ENCODE measurements around the gene KCNK6. TPM values are rescaled to one million over a fixed set of nuclear protein-coding genes. Genes with fewer than 3 reads are reported as not detected.
A peak's percentile ranks its signal among the peaks of the same experiment; 100 is the strongest.

The KCNK6 gene
- total and polyA plus RNA-seq, 2 donors from 2014 or later: 2.2 to 7.2 TPM

DNA sequence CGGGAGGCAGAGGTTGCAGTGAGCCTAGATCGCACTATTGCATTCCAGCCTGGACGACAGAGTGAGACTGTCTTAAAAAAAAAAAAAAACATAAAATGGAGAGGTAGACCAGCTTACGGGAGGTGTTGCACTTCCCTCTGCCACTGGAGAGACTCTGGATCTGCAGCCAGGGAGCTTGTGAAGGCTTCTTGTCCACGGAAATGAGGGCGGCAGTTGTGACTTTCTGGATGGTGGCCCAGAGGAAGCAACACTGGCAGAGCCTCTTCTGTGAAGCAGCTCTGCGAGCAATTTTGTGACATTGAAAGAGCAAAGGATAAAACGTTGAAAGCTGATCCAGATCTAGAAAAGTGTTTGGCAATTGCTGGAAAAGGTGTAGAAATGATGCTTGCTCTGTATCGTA, 44.9 kb upstream of the KCNK6 start:
- no peak for FAIRE-seq
- Histone ChIP-seq H3K36me3 (ENCODE audit: control insufficient read depth in 2 of 3, insufficient read depth in 3 of 3, low read length in 3 of 3) (no peaks in the 10 kb centered on the region), H3K4me3 (ENCODE audit: low read length in 3 of 3) (no peak overlapping the region), H3K9ac (ENCODE audit: low read length in 3 of 3) (no peak overlapping the region), H3K27me3 (ENCODE audit: control insufficient read depth, insufficient read depth, low read length) (no peaks in the 10 kb centered on the region), H3K9me3 (ENCODE audit: control insufficient read depth in 2 of 3, insufficient read depth in 1 of 3, low read length in 3 of 3) (no peaks in the 10 kb centered on the region), H3K4me1 (ENCODE audit: control insufficient read depth in 2 of 3, insufficient read depth in 2 of 3, low read depth in 1 of 3, low read length in 3 of 3) (peaks cover 0 to 40% (median 33%) of the 10 kb centered on the region in 3 donors), H3K27ac (ENCODE audit: low read depth in 2 of 2, low read length in 2 of 2) (peak overlapping the region in 1 of 2 donors; percentile 13)
- no peak for DNase-seq
- intact Hi-C loops (cut with DNase I): no loop called here
- TF ChIP-seq, protein P1, sequence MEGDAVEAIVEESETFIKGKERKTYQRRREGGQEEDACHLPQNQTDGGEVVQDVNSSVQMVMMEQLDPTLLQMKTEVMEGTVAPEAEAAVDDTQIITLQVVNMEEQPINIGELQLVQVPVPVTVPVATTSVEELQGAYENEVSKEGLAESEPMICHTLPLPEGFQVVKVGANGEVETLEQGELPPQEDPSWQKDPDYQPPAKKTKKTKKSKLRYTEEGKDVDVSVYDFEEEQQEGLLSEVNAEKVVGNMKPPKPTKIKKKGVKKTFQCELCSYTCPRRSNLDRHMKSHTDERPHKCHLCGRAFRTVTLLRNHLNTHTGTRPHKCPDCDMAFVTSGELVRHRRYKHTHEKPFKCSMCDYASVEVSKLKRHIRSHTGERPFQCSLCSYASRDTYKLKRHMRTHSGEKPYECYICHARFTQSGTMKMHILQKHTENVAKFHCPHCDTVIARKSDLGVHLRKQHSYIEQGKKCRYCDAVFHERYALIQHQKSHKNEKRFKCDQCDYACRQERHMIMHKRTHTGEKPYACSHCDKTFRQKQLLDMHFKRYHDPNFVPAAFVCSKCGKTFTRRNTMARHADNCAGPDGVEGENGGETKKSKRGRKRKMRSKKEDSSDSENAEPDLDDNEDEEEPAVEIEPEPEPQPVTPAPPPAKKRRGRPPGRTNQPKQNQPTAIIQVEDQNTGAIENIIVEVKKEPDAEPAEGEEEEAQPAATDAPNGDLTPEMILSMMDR (IDR thresholded peaks at IDR 0.05; ENCODE audit: borderline replicate concordance, extremely low read depth, insufficient read depth): no peak

DNA sequence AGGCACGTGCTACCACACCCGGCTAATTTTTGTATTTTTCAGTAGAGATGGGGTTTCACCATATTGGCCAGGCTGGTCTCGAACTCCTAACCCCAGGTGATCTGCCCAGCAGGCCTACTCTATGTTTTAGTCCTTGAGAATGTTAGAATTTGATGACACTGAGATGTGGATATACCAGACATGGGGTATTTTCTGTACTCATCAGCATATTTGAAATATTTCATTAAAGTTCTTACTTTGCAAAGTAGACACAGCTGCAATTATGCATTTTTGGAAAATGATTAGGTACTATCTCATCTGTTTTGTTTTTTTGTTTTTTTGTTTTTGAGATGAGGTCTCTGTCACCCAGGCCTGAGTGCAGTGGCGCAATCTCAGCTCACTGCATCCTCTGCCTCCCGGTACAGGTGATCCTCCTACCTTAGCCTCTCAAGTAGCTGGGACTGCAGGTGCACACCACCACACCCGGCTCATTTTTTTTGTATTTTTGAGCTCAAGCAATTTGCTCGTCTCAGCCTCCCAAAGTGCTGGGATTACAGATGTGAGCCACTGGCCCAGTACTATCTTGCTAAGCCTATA, 42.6 kb upstream of the KCNK6 start:
- H3K27me3 ChIP-seq (ENCODE audit: control insufficient read depth, insufficient read depth, low read length): no peaks in the 10 kb centered on the region
- peak overlapping the region; percentile 61 to 65 for H3K27ac ChIP-seq (ENCODE audit: low read depth in 2 of 2, low read length in 2 of 2)
- H3K9me3 ChIP-seq (ENCODE audit: control insufficient read depth in 2 of 3, insufficient read depth in 1 of 3, low read length in 3 of 3): no peaks in the 10 kb centered on the region
- no peak for DNase-seq
- peaks cover 0 to 3% (median 0%) of the 10 kb centered on the region in 3 donors for H3K36me3 ChIP-seq (ENCODE audit: control insufficient read depth in 2 of 3, insufficient read depth in 3 of 3, low read length in 3 of 3)
- peaks cover 0 to 48% (median 41%) of the 10 kb centered on the region in 3 donors for H3K4me1 ChIP-seq (ENCODE audit: control insufficient read depth in 2 of 3, insufficient read depth in 2 of 3, low read depth in 1 of 3, low read length in 3 of 3)
- H3K4me3 ChIP-seq (ENCODE audit: low read length in 3 of 3): no peak overlapping the region
- peak overlapping the region in 1 of 3 donors; percentile 42 for H3K9ac ChIP-seq (ENCODE audit: low read length in 3 of 3)
- no peak for FAIRE-seq
- intact Hi-C loops (cut with DNase I): no loop called here
- TF ChIP-seq, protein P1 (IDR thresholded peaks at IDR 0.05; ENCODE audit: borderline replicate concordance, extremely low read depth, insufficient read depth): no peak

DNA sequence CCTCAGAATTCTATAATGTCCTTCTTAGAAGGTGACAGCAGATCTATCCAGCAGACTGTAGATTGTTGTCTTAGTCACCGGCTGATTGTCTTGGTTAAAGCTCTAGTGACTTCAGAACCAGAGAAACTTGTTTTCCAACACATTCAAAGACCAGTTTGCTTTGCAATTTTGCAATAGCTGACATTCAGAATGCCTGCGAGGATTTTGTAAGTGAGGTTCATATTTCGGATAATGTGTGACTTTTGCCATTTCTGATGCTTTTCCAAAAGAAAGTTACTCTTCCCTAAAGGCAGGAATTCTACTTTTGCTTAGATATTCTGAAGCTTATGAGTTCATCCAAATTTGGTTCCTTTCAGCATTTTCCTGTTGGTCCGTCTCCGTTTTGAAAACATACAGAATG, 42.1 kb upstream of the KCNK6 start:
- Histone ChIP-seq H3K27ac (ENCODE audit: low read depth in 2 of 2, low read length in 2 of 2) (peak overlapping the region; percentile 61 to 65), H3K9me3 (ENCODE audit: control insufficient read depth in 2 of 3, insufficient read depth in 1 of 3, low read length in 3 of 3) (no peaks in the 10 kb centered on the region), H3K4me1 (ENCODE audit: control insufficient read depth in 2 of 3, insufficient read depth in 2 of 3, low read depth in 1 of 3, low read length in 3 of 3) (peaks cover 0 to 45% (median 43%) of the 10 kb centered on the region in 3 donors), H3K9ac (ENCODE audit: low read length in 3 of 3) (peak overlapping the region in 1 of 3 donors; percentile 42), H3K27me3 (ENCODE audit: control insufficient read depth, insufficient read depth, low read length) (no peaks in the 10 kb centered on the region), H3K4me3 (ENCODE audit: low read length in 3 of 3) (no peak overlapping the region), H3K36me3 (ENCODE audit: control insufficient read depth in 2 of 3, insufficient read depth in 3 of 3, low read length in 3 of 3) (peaks cover 0 to 3% (median 0%) of the 10 kb centered on the region in 3 donors)
- no peak for FAIRE-seq
- no peak for DNase-seq
- intact Hi-C loops (cut with DNase I): no loop called here
- TF ChIP-seq, protein P1 (IDR thresholded peaks at IDR 0.05; ENCODE audit: borderline replicate concordance, extremely low read depth, insufficient read depth): no peak

All from kidney (tissue), 14 donors.